NK-92 (cell line): ENCODE measurements around the gene DHCR24.
"Not testable (repeated sequence)": the region's sequence is repeated elsewhere in the genome, so short reads cannot be mapped to it uniquely, and the experiment has no call there.

ENCODE experiments used
- DNase-seq: peaks from one replicate; lab custom pipeline; 2025; ENCODE audit not compliant: unreplicated experiment; lab: John Stamatoyannopoulos, UW

The DHCR24 gene

GRCh38 chr1:54888080-54888733, 1.2 kb upstream of the DHCR24 start:
- no peak for DNase-seq

- DNase-seq: no peak
Measured at GRCh38 chr1:54887665-54888071, 673 bp upstream of the DHCR24 start.

- DNase-seq: no peak
Measured at GRCh38 chr1:54885807-54886723, 930 bp downstream of the DHCR24 start.

- no peak for DNase-seq
Measured at GRCh38 chr1:54885237-54885679, 1.7 kb downstream of the DHCR24 start.

- DNase-seq: no peak
Measured at GRCh38 chr1:54884768-54885167, 2.2 kb downstream of the DHCR24 start.

GRCh38 chr1:54884135-54884586, 2.8 kb downstream of the DHCR24 start:
- no peak for DNase-seq

- no peak for DNase-seq
Measured at GRCh38 chr1:54883349-54884102, 3.5 kb downstream of the DHCR24 start.

GRCh38 chr1:54882519-54882918, 4.5 kb downstream of the DHCR24 start:
- no peak for DNase-seq

- DNase-seq: not testable (repeated sequence)
Measured at GRCh38 chr1:54881604-54882003, 5.4 kb downstream of the DHCR24 start.

- DNase-seq: no peak
Measured at GRCh38 chr1:54879872-54880271, 7.1 kb downstream of the DHCR24 start.

GRCh38 chr1:54876814-54877213, 10.2 kb downstream of the DHCR24 start:
- DNase-seq: no peak

GRCh38 chr1:54875000-54875399, 12.0 kb downstream of the DHCR24 start:
- no peak for DNase-seq

- no peak for DNase-seq
Measured at GRCh38 chr1:54874079-54874830, 12.7 kb downstream of the DHCR24 start.

GRCh38 chr1:54872036-54872331, 15.0 kb downstream of the DHCR24 start:
- no peak for DNase-seq

GRCh38 chr1:54871275-54872035, 15.5 kb downstream of the DHCR24 start:
- no peak for DNase-seq

GRCh38 chr1:54870869-54871268, 16.1 kb downstream of the DHCR24 start:
- DNase-seq: no peak

GRCh38 chr1:54869173-54869851, 17.7 kb downstream of the DHCR24 start:
- DNase-seq: no peak

- DNase-seq: no peak
Measured at GRCh38 chr1:54867717-54868057, 19.3 kb downstream of the DHCR24 start.

- no peak for DNase-seq
Measured at GRCh38 chr1:54866801-54867716, 19.9 kb downstream of the DHCR24 start.
